GM12891 (cell line): ENCODE results near the gene FNDC5.

Experiments
- POLR2A ChIP-seq: IDR thresholded peaks from 2 replicates; pipeline ENCODE4 v1.6.1; 2011; ENCODE audit warnings: low read depth, low read length, control low read depth
- POLR2AphosphoS5 ChIP-seq: IDR thresholded peaks from 2 replicates; pipeline ENCODE4 v1.6.1; 2011; ENCODE audit warnings: low read depth, low read length, control low read depth
- SPI1 ChIP-seq: IDR thresholded peaks from 2 replicates; pipeline ENCODE4 v1.6.1; 2011; ENCODE audit warnings: low read depth, low read length, control low read depth

- TF ChIP-seq SPI1 (no peak), POLR2A (no peak), POLR2AphosphoS5 (no peak)
Measured at GRCh38 chr1:32813941-32814739, 56.6 kb downstream of the FNDC5 start.
